Tibial artery (tissue), 4 donors: ENCODE results near the gene VAX1.

Source experiments
- DNase-seq, 2 donors: peaks; one replicate each; pipeline ENCODE4 v3.0.0-alpha.2; 2019
- H3K27ac ChIP-seq, 2 donors: fragments of 200-600 bp; sonication (generic) in 1 of 2; 1 replicate in 1 of 2; 2 replicates in 1 of 2; pipeline ENCODE4 v1.5.1; 2018 to 2019; ENCODE audit warnings: mild to moderate bottlenecking in 1 of 2
- H3K27me3 ChIP-seq, 2 donors: fragments of 200-600 bp; sonication (generic) in 1 of 2; one replicate each; pipeline versions ENCODE4 v1.5.1 to v1.6.0; 2016 to 2019
- H3K36me3 ChIP-seq, 3 donors: fragments of 200-600 bp; sonication (generic) in 2 of 3; one replicate each; pipeline ENCODE4 v1.5.1; 2016 to 2019; ENCODE audit warnings: mild to moderate bottlenecking in 2 of 3
- H3K4me1 ChIP-seq, 4 donors: fragments of 200-600 bp; sonication (generic) in 2 of 4; 1 replicate in 3 of 4; 2 replicates in 1 of 4; pipeline ENCODE4 v1.5.1; 2016 to 2019
- H3K4me3 ChIP-seq, 2 donors: fragments of 200-600 bp; sonication (generic) in 1 of 2; 1 replicate in 1 of 2; 2 replicates in 1 of 2; pipeline ENCODE4 v1.5.1; 2018 to 2019; ENCODE audit warnings: mild to moderate bottlenecking in 2 of 2
- H3K9me3 ChIP-seq, 3 donors: fragments of 200-600 bp; sonication (generic) in 1 of 3; one replicate each; pipeline ENCODE4 v1.5.1; 2016 to 2019
- CTCF ChIP-seq, 2 experiments: fragments of 200-600 bp in 1 of 2; fragments of 450-650 bp in 1 of 2; IDR thresholded peaks; one replicate each; pipeline ENCODE4 v1.5.1; 2017 to 2019; ENCODE audit warnings: antibody characterized with exemption in 2 of 2, mild to moderate bottlenecking in 1 of 2, moderate library complexity in 1 of 2
- intact Hi-C: fragments of 100-400 bp; cut with DNase I; formaldehyde crosslinking; loops from one replicate; pipeline ENCODE4 v1.15.0; 2023; ENCODE audit warnings: low total_unique reads

VAX1 gene

GRCh38 chr10:117175901-117176534, 37.9 kb upstream of the VAX1 start:
- Histone ChIP-seq H3K27ac (no peak overlapping the region), H3K36me3 (no peaks in the 10 kb centered on the region), H3K4me1 (peaks cover 0 to 16% (median 13%) of the 10 kb centered on the region in 4 donors), H3K9me3 (no peaks in the 10 kb centered on the region), H3K4me3 (peak overlapping the region; percentile 38 to 53), H3K27me3 (peaks cover 0 to 60% of the 10 kb centered on the region in 2 donors)
- peak; percentile 79 to 83 for DNase-seq
- peak; percentile 57 to 76 for TF ChIP-seq CTCF (IDR thresholded peaks at IDR 0.05)
- intact Hi-C loops = loop anchor here (5.0 kb wide), 1 partner anchor 379 kb away; no protein-coding TSS in a partner anchor

DNA sequence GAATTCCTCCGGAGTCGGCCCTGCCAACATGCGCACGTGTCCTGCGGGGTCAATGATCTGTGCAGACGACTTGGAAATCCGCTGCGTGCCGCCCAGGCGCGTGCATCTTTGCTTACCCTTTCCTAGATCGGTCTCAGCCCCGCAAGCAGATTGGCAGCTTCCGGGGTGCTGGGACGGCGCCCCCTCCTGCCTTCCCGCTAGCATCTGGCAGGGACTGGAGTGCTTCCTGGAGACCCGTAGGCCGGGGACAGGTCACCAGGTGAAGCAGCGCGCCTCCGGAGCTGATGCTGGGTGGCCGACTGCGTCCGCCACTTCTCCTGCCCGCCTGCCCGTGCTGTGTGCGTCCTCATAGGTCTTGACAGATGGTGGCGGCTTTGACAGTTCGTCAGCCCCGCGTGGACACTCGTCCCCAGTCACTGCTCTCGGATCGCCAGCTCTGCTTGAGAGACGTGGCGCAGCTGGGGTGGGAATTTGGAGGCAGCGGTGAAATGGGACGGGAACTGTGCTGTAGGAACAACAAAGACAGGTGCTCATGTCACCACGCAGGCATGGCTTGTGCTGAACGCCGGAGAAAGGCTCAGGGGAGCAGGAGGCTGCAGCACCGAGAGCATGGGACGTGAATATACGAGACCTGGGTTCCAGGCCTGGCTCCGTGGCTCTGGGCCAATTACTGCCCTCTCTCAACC, 37.3 kb upstream of the VAX1 start:
- H3K36me3 ChIP-seq = no peaks in the 10 kb centered on the region
- H3K4me1 ChIP-seq = peaks cover 0 to 16% (median 13%) of the 10 kb centered on the region in 4 donors
- no peak for TF ChIP-seq CTCF (IDR thresholded peaks at IDR 0.05)
- peak overlapping the region; percentile 38 to 53 for H3K4me3 ChIP-seq
- intact Hi-C loops = loop anchor here (5.0 kb wide), 1 partner anchor 378 kb away; no protein-coding TSS in a partner anchor
- H3K9me3 ChIP-seq = no peaks in the 10 kb centered on the region
- no peak overlapping the region for H3K27ac ChIP-seq
- H3K27me3 ChIP-seq = peaks cover 0 to 62% of the 10 kb centered on the region in 2 donors
- no peak for DNase-seq

DNA sequence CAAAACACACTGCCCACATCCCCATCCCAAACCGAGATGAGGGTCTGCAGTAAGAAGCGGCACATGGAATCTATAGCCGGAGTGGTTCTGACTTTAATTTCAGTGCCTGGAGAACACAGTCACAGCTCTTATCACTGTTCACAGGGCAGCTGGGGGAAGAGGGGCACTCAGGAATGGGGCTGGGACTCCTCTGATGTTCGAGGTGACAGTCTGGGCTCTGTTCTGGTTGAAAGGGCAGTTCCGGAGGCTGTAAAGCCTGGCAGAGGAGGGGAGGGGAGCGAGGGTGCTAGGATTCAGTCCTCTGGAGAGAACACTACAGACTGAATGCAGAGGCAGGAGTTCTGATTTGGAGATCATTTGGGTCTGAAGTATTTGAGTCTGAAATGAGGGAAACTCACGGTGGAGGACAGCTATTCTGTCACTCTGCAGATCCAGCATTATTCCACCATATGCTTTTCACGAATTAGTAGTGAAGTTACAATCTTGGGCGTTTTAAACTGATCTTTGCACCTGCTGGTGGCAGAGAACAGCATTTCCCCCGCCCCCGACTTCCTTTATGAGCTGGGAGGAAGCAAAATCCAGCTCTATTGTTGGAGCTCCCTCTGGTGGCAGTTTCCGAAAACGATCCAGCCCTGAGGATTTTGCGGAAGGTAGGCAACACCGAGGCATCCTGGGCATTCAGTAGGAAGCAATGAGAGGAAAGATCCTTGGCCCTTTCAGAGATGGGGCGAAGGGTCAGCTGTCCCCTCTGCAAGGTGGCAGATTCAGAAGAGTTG, 36.6 kb upstream of the VAX1 start:
- peak overlapping the region; percentile 38 to 53 for H3K4me3 ChIP-seq
- DNase-seq = peak; percentile 74 to 76
- TF ChIP-seq CTCF (IDR thresholded peaks at IDR 0.05) = peak; percentile 70 to 71
- intact Hi-C loops = loop anchor here (5.0 kb wide), 1 partner anchor 377 kb away; no protein-coding TSS in a partner anchor
- no peaks in the 10 kb centered on the region for H3K9me3 ChIP-seq
- peaks cover 0 to 16% (median 13%) of the 10 kb centered on the region in 4 donors for H3K4me1 ChIP-seq
- no peak overlapping the region for H3K27ac ChIP-seq
- H3K27me3 ChIP-seq = peaks cover 0 to 64% of the 10 kb centered on the region in 2 donors
- H3K36me3 ChIP-seq = no peaks in the 10 kb centered on the region

DNA sequence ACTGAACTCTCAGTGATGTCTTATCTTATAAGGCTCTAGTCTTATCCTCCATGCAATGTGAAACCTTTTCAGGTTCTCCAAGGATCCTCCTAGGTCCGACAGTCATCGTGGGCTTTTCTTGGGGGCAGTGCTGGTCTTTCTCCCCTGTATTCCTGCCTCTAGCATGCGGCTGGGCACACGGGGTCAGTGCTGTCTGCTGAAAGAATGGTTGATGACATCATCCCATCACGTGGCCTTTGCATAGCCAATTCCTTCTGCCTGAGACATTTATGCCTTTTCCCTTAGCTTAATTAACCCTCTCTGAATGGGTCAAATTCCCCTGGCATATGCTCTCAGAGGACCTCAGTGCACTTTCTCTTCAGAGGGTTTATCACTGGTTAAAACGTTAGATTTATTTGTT, 32.2 kb upstream of the VAX1 start:
- Histone ChIP-seq H3K27me3 (peaks cover 3 to 94% of the 10 kb centered on the region in 2 donors), H3K4me3 (no peak overlapping the region), H3K27ac (no peak overlapping the region), H3K36me3 (no peaks in the 10 kb centered on the region), H3K4me1 (peaks cover 0 to 36% (median 24%) of the 10 kb centered on the region in 4 donors), H3K9me3 (no peaks in the 10 kb centered on the region)
- TF ChIP-seq CTCF (IDR thresholded peaks at IDR 0.05) = no peak
- no peak for DNase-seq
- intact Hi-C loops = no loop called here

- intact Hi-C loops = no loop called here
- no peak overlapping the region for H3K4me3 ChIP-seq
- DNase-seq = no peak
- TF ChIP-seq CTCF (IDR thresholded peaks at IDR 0.05) = no peak
- H3K4me1 ChIP-seq = peaks cover 0 to 36% (median 23%) of the 10 kb centered on the region in 4 donors
- no peaks in the 10 kb centered on the region for H3K9me3 ChIP-seq
- peaks cover 3 to 99% of the 10 kb centered on the region in 2 donors for H3K27me3 ChIP-seq
- no peak overlapping the region for H3K27ac ChIP-seq
- H3K36me3 ChIP-seq = no peaks in the 10 kb centered on the region
Observed at GRCh38 chr10:117169480-117169879, 31.4 kb upstream of the VAX1 start.
